Thyroid gland (tissue), 4 donors: Measurements from ENCODE around the gene AGK. TPM values are rescaled to one million over a fixed set of nuclear protein-coding genes. Genes with fewer than 3 reads are reported as not detected.

Source experiments
- DNase-seq, 2 donors: peaks; one replicate each; pipeline ENCODE4 v3.0.0-alpha.2; 2019
- H3K27ac ChIP-seq, 3 donors: fragments of 200-600 bp; sonication (generic); 1 replicate in 2 of 3; 2 replicates in 1 of 3; pipeline ENCODE4 v1.5.1; 2016 to 2019; ENCODE audit warnings: mild to moderate bottlenecking in 1 of 3, moderate library complexity in 1 of 3
- H3K27me3 ChIP-seq: fragments of 200-600 bp; sonication (generic); one replicate; pipeline ENCODE4 v1.5.1; 2019
- H3K36me3 ChIP-seq, 2 donors: fragments of 200-600 bp; sonication (generic); one replicate each; pipeline ENCODE4 v1.5.1; 2016 to 2019
- H3K4me1 ChIP-seq, 2 donors: fragments of 200-600 bp; sonication (generic); one replicate each; pipeline ENCODE4 v1.5.1; 2017 to 2019
- H3K4me3 ChIP-seq, 3 donors: fragments of 200-600 bp; sonication (generic); replicated peaks in 1 of 3; 1 replicate in 2 of 3; 2 replicates in 1 of 3; pipeline ENCODE4 v1.5.1; 2016; ENCODE audit warnings: mild to moderate bottlenecking in 1 of 3
- H3K9me3 ChIP-seq: fragments of 200-600 bp; sonication (generic); one replicate; pipeline ENCODE4 v1.5.1; 2017
- POLR2A ChIP-seq, 2 donors: fragments of 450-650 bp; IDR thresholded peaks; one replicate each; pipeline ENCODE4 v1.6.1; 2017; ENCODE audit warnings: antibody characterized with exemption in 2 of 2, mild to moderate bottlenecking in 2 of 2, moderate library complexity in 1 of 2
- WGBS, 2 donors: methylation state at CpG; one replicate each; pipeline ENCODE4 v1.1.5; 2017; 5-methylcytosine and 5-hydroxymethylcytosine counted together
- intact Hi-C: fragments of 100-400 bp; cut with DNase I; formaldehyde crosslinking; loops from one replicate; pipeline ENCODE4 v1.15.1; 2023
- total RNA-seq, 4 donors: library from RNA; depleted of rRNA; stranded (reverse); fragments of >200 nt; gene quantifications; one replicate each; pipeline ENCODE4 v1.2.3, GENCODE V29; 2016
- TF ChIP-seq, protein P1 (sequence below), 6 experiments: fragments of 200-600 bp in 3 of 6; fragments of 450-650 bp in 3 of 6; sonication (generic) in 3 of 6; IDR thresholded peaks; one replicate each; pipeline ENCODE4 v1.5.1; 2016 to 2019; ENCODE audit warnings: antibody characterized with exemption in 6 of 6, mild to moderate bottlenecking in 2 of 6, inconsistent platforms in 1 of 6, moderate library complexity in 1 of 6

AGK gene
- total RNA-seq, 4 donors from 2014 or later = 28.2 to 36.7 (median 32.2) TPM

DNA sequence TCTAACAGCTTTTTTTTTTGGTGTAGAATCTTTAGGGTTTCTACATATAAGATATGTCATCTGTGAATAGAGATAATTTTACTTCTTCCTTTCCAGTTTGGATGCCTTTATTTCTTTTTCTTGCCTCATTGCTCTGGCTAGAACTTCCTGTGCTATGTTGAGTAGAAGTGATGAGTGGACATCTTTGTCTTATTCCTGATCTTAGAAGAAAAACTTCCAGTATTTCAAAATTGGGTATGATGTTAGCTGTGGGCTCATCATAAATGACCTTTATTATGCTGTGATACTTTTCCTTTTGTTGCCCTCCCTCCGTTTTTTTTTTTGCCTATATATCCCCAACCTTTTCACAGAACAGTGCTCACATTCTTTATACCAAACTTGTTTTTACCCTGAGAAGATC, 8.8 kb downstream of the AGK start:
- Histone ChIP-seq H3K4me3 (no peak overlapping the region), H3K4me1 (no peaks in the 10 kb centered on the region), H3K9me3 (no peaks in the 10 kb centered on the region), H3K27ac (no peak overlapping the region), H3K36me3 (no peaks in the 10 kb centered on the region), H3K27me3 (no peaks in the 10 kb centered on the region)
- intact Hi-C loops = no loop called here
- no peak for DNase-seq
- 91 to 92% methylated on average over 1 of the region's 1 CpG for WGBS, 2 donors
- TF ChIP-seq, protein P1, sequence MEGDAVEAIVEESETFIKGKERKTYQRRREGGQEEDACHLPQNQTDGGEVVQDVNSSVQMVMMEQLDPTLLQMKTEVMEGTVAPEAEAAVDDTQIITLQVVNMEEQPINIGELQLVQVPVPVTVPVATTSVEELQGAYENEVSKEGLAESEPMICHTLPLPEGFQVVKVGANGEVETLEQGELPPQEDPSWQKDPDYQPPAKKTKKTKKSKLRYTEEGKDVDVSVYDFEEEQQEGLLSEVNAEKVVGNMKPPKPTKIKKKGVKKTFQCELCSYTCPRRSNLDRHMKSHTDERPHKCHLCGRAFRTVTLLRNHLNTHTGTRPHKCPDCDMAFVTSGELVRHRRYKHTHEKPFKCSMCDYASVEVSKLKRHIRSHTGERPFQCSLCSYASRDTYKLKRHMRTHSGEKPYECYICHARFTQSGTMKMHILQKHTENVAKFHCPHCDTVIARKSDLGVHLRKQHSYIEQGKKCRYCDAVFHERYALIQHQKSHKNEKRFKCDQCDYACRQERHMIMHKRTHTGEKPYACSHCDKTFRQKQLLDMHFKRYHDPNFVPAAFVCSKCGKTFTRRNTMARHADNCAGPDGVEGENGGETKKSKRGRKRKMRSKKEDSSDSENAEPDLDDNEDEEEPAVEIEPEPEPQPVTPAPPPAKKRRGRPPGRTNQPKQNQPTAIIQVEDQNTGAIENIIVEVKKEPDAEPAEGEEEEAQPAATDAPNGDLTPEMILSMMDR (IDR thresholded peaks at IDR 0.05) = no peak
- TF ChIP-seq POLR2A (IDR thresholded peaks at IDR 0.05) = no peak

- no peaks in the 10 kb centered on the region for H3K27me3 ChIP-seq
- DNase-seq = no peak
- peaks cover 0 to 5% of the 10 kb centered on the region in 2 donors for H3K36me3 ChIP-seq
- no peaks in the 10 kb centered on the region for H3K4me1 ChIP-seq
- no peak overlapping the region for H3K27ac ChIP-seq
- no peaks in the 10 kb centered on the region for H3K9me3 ChIP-seq
- intact Hi-C loops = no loop called here
- no peak for TF ChIP-seq POLR2A (IDR thresholded peaks at IDR 0.05)
- TF ChIP-seq, protein P1 (IDR thresholded peaks at IDR 0.05) = no peak
- 91 to 95% methylated on average over 5 of the region's 5 CpGs for WGBS, 2 donors
- H3K4me3 ChIP-seq = no peak overlapping the region
Observed at GRCh38 chr7:141562036-141562435, 10.8 kb downstream of the AGK start.

DNA sequence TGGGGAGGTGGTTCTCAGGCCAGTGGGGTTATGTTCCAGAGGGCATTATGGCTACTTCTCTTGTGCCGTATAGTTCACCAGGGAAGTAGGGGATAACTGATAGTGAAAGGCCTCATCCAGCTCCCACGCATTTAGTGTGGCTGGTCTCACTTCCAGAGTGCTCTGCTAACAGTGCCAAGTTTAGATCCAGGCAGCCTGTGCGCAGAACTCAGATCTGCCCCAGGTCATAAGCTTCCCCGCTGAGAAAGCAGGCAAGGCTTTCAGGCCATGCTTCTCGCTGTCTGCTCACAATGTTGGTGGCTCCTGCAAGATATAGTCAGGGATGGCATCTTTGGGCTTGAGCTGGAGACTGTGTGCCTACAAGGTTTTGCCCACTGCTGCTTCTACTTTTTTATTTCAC, 11.3 kb downstream of the AGK start:
- H3K4me3 ChIP-seq = no peak overlapping the region
- no peak overlapping the region for H3K27ac ChIP-seq
- TF ChIP-seq, protein P1 (IDR thresholded peaks at IDR 0.05) = no peak
- TF ChIP-seq POLR2A (IDR thresholded peaks at IDR 0.05) = no peak
- H3K9me3 ChIP-seq = no peaks in the 10 kb centered on the region
- H3K36me3 ChIP-seq = peaks cover 0 to 5% of the 10 kb centered on the region in 2 donors
- WGBS, 2 donors = 93 to 97% methylated on average over 2 to 5 of the region's 5 CpGs
- intact Hi-C loops = no loop called here
- DNase-seq = no peak
- no peaks in the 10 kb centered on the region for H3K27me3 ChIP-seq
- no peaks in the 10 kb centered on the region for H3K4me1 ChIP-seq

DNA sequence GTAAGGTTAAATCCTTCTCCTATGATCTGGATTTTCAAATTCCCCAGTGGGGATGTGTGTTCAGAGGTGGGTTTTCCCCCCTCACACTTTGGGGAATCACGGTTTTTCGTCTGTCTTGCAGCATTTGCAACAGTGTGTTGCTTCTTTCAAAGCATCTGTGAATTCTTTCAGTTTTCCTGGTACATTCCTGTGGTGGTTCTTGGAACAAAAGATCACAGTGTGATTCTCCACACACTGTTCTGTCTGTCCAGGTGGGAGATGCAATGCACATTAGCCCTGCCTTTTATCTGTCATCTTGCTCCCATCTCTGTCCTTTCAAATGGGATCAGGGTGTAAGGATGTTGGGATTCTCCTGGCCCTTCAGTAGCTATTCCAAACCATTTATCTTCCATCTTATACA, 11.8 kb downstream of the AGK start:
- intact Hi-C loops = no loop called here
- no peak overlapping the region for H3K27ac ChIP-seq
- no peaks in the 10 kb centered on the region for H3K4me1 ChIP-seq
- H3K27me3 ChIP-seq = no peaks in the 10 kb centered on the region
- TF ChIP-seq, protein P1 (IDR thresholded peaks at IDR 0.05) = no peak
- TF ChIP-seq POLR2A (IDR thresholded peaks at IDR 0.05) = no peak
- no peak overlapping the region for H3K4me3 ChIP-seq
- WGBS, 2 donors = 84 to 91% methylated on average over 2 of the region's 2 CpGs
- no peak for DNase-seq
- no peaks in the 10 kb centered on the region for H3K9me3 ChIP-seq
- peaks cover 0 to 5% of the 10 kb centered on the region in 2 donors for H3K36me3 ChIP-seq

DNA sequence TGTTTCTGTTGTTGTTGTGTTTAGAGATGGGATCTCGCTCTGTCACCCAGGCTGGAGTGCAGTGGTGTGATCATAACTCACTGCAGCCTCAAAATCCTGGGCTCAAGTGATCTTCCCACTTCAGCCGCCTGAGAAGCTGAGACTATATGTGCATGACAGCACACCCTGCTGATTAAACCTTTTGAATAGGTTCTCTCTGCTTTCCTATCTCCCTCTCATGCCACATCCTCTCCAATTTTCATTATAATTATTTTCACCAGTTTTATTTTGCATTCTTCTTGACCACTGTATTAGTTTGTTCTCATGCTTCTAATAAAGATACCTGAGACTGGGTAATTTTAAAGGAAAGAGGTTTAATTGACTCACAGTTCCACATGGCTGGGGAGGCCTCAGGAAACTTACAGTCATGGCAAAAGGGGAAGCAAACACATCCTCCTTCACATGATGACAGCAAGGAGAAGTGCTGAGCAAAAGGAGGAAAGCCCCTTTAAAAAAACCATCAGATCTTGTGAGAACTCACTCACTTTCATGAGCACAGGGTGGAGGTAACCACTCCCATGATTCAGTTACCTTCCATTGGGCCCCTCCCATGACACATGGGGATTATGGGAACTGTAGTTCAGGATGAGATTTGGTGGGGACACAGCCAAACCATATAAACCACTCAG, 12.9 kb downstream of the AGK start:
- TF ChIP-seq, protein P1 (IDR thresholded peaks at IDR 0.05) = no peak
- no peak for TF ChIP-seq POLR2A (IDR thresholded peaks at IDR 0.05)
- DNase-seq = no peak
- WGBS, 2 donors = 97 to 98% methylated on average over 2 of the region's 2 CpGs
- H3K27ac ChIP-seq = no peak overlapping the region
- H3K9me3 ChIP-seq = no peaks in the 10 kb centered on the region
- H3K4me3 ChIP-seq = no peak overlapping the region
- no peaks in the 10 kb centered on the region for H3K27me3 ChIP-seq
- H3K36me3 ChIP-seq = peaks cover 0 to 5% of the 10 kb centered on the region in 2 donors
- no peaks in the 10 kb centered on the region for H3K4me1 ChIP-seq
- intact Hi-C loops = no loop called here
